KOPT-K1 (cell line): Measurements from ENCODE around the gene MKLN1.

Source experiments
- H3K27ac ChIP-seq: fragments of 200-600 bp; sonication (generic); 2 replicates; pipeline ENCODE4 v1.5.1; 2016; ENCODE audit warnings: antibody characterized with exemption, mild to moderate bottlenecking, low read depth, low read length; ENCODE audit not compliant: poor library complexity, severe bottlenecking
- H3K36me3 ChIP-seq: fragments of 200-600 bp; sonication (generic); 2 replicates; pipeline ENCODE4 v1.5.1; 2017; ENCODE audit warnings: antibody characterized with exemption, mild to moderate bottlenecking, low read length, moderate library complexity; ENCODE audit not compliant: insufficient read depth
- H3K9me3 ChIP-seq: fragments of 200-600 bp; sonication (generic); 2 replicates; pipeline ENCODE4 v1.5.1; 2017; ENCODE audit warnings: antibody characterized with exemption, low read length, mild to moderate bottlenecking; ENCODE audit not compliant: insufficient read depth, poor library complexity, severe bottlenecking

MKLN1 gene

GRCh38 chr7:131529179-131529578 lies 201.5 kb downstream of the MKLN1 start:
- Histone ChIP-seq H3K36me3 (no peaks in the 10 kb centered on the region), H3K9me3 (no peaks in the 10 kb centered on the region), H3K27ac (no peak overlapping the region)

DNA sequence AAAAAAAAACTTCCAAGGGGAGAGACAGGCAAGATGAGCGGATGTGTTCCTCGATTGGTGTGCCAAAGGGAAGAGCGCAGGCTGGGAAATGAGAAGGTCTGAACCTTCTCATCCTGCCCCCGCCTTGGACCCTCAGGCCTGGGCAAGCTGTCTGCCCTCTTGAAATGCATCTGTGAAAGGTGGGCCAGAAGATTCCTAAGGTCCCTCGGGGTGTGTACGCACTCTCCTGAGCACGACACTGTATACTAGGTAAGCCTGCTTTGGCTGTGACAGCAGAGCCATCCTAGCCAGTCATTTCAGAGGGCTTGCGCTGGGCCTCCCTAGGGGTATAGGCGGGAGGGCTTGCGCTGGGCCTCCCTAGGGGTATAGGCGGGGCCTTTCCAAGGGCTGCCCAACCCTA lies 201.9 kb downstream of the MKLN1 start:
- H3K36me3 ChIP-seq, result no peaks in the 10 kb centered on the region
- H3K27ac ChIP-seq, result no peak overlapping the region
- no peaks in the 10 kb centered on the region for H3K9me3 ChIP-seq

- no peaks in the 10 kb centered on the region for H3K9me3 ChIP-seq
- no peak overlapping the region for H3K27ac ChIP-seq
- H3K36me3 ChIP-seq, result no peaks in the 10 kb centered on the region
Observed at GRCh38 chr7:131530137-131530536, 202.5 kb downstream of the MKLN1 start.

- H3K9me3 ChIP-seq, result no peaks in the 10 kb centered on the region
- H3K27ac ChIP-seq, result no peak overlapping the region
- H3K36me3 ChIP-seq, result no peaks in the 10 kb centered on the region
Observed at GRCh38 chr7:131532570-131533091, 205.0 kb downstream of the MKLN1 start.

DNA sequence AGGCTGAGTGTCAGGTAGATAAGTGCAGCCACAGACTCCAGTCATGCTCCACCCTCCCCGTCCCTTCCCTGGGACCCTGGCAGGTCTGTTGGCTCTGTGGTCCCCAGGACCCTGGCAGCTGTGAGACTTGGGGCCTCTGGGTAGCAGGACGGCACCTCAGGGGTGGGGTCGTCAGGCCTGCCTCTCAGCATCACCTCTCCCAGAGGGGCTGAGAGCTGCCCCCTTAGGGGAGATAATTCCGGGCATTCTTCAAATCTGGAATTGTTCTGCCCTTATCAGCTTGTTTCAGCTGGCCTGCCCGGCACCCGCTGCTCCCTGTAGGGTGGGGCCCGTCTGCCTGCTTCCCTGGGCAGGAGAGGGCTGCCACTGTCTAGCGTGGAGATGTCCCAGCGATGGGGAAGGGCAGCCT lies 205.5 kb downstream of the MKLN1 start:
- Histone ChIP-seq H3K36me3 (no peaks in the 10 kb centered on the region), H3K9me3 (no peaks in the 10 kb centered on the region)

GRCh38 chr7:131533566-131534561 lies 206.2 kb downstream of the MKLN1 start:
- no peaks in the 10 kb centered on the region for H3K36me3 ChIP-seq
- no peak overlapping the region for H3K27ac ChIP-seq
- H3K9me3 ChIP-seq, result no peaks in the 10 kb centered on the region

More for the DNA sequence above, 205.5 kb downstream of the MKLN1 start:
- H3K27ac ChIP-seq, result no peak overlapping the region

DNA sequence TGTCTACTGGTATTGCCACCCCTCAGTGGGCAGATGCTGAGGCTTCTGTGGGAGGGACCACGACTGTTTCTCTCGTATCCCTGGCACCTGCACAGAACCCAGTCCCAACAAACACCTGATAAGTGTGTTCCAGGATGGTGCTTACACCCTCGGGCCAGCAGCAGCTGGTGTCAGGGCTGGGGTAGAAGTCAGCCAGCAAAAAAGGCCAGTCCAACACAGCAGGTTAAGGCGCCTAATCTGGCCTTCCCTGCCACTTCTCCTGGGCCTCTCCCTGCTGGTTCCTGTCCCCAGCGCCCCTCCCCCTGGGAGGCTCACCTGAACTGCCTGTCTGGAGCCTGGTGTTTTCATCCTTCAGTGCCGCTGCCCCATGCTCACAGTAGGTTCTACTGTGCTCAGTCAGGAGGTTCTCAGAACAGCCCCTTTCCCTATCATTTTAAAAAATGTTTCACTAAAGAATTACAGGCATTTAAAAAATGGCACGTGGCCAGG lies 208.7 kb downstream of the MKLN1 start:
- Histone ChIP-seq H3K27ac (no peak overlapping the region), H3K36me3 (no peaks in the 10 kb centered on the region), H3K9me3 (no peaks in the 10 kb centered on the region)

GRCh38 chr7:131537571-131537978 lies 209.9 kb downstream of the MKLN1 start:
- H3K9me3 ChIP-seq, result no peaks in the 10 kb centered on the region
- H3K27ac ChIP-seq, result no peak overlapping the region
- no peaks in the 10 kb centered on the region for H3K36me3 ChIP-seq

GRCh38 chr7:131538071-131538812 lies 210.6 kb downstream of the MKLN1 start:
- Histone ChIP-seq H3K27ac (no peak overlapping the region), H3K36me3 (no peaks in the 10 kb centered on the region), H3K9me3 (no peaks in the 10 kb centered on the region)

GRCh38 chr7:131538813-131539179 lies 211.1 kb downstream of the MKLN1 start:
- Histone ChIP-seq H3K36me3 (no peaks in the 10 kb centered on the region), H3K27ac (no peak overlapping the region), H3K9me3 (no peaks in the 10 kb centered on the region)

GRCh38 chr7:131540491-131541162 lies 213.0 kb downstream of the MKLN1 start:
- no peak overlapping the region for H3K27ac ChIP-seq
- no peaks in the 10 kb centered on the region for H3K36me3 ChIP-seq

GRCh38 chr7:131543298-131543697 lies 215.6 kb downstream of the MKLN1 start:
- Histone ChIP-seq H3K36me3 (no peaks in the 10 kb centered on the region), H3K27ac (no peak overlapping the region), H3K9me3 (no peaks in the 10 kb centered on the region)

More at GRCh38 chr7:131540491-131541162, 213.0 kb downstream of the MKLN1 start:
- H3K9me3 ChIP-seq, result no peaks in the 10 kb centered on the region

GRCh38 chr7:131544021-131544420 lies 216.3 kb downstream of the MKLN1 start:
- H3K36me3 ChIP-seq, result no peaks in the 10 kb centered on the region
- H3K27ac ChIP-seq, result no peak overlapping the region
- H3K9me3 ChIP-seq, result no peaks in the 10 kb centered on the region

DNA sequence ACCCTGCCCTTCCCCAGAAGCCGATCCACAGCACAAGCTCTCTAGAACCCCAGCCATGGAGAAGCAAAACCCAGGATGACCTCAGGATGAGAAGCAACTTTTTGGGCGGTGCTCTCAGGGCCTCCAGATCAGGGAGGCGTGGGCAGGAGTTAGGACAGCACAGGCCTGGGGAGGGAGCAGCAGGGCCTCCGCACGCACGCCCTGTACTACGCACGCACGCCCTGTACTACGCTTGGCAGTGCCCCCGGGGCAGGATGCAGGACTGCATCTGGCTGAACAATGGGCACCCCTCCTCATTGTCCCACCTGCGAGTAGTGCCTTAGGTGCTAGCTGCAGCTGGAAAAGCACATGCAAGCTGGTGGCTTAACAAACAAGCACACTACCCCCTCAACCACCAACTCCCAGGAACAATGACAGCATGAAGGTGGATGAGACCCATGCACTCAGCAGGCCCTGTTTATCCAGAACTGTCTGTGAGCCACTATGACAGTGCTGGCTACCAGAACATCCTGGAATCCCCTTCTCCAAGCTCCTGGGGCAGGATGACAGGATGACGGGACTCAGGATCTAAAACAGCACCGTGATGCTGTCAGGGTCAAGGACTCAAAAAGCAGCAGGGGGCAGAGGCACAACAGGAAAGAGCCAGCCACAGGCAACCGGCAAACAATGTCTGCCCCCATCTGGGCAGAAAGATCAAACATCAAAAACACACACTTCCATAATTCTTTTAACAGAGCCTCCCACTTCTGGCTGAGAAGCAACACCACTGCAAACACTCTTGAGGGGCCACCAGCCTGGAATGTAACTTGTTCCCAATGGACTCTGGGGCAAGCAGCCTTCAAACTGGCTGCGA lies 217.0 kb downstream of the MKLN1 start:
- H3K9me3 ChIP-seq, result no peaks in the 10 kb centered on the region
- H3K27ac ChIP-seq, result no peak overlapping the region
- H3K36me3 ChIP-seq, result no peaks in the 10 kb centered on the region
